ENCODE data around the gene NAB1. TPM values are rescaled to one million over a fixed set of nuclear protein-coding genes. Genes with fewer than 3 reads are reported as not detected.

NAB1 gene
- polyA plus RNA-seq, 1 donor from 2014 or later = 49.8 TPM

- Histone ChIP-seq H4K20me1 (ENCODE audit: insufficient read depth) (no peaks in the 10 kb centered on the region), H3F3A (ENCODE audit: insufficient read depth, low read length, poor library complexity, severe bottlenecking) (no peaks in the 10 kb centered on the region), H3K4me2 (ENCODE audit: low read length) (no peak overlapping the region), H3K9ac (ENCODE audit: low read length) (no peak overlapping the region), H3K36me3 (ENCODE audit: insufficient read depth, low read length) (no peaks in the 10 kb centered on the region), H3K27me3 (ENCODE audit: insufficient read depth, low read depth, low read length) (no peaks in the 10 kb centered on the region), H3K9me3 (ENCODE audit: low read length) (no peaks in the 10 kb centered on the region), H3K27ac (ENCODE audit: low read length) (no peak overlapping the region), H3K79me2 (replicated peaks; ENCODE audit: insufficient read depth, low read length) (no peaks in the 10 kb centered on the region), H2AFZ (ENCODE audit: low read depth, low read length) (no peak overlapping the region), H3K9me2 (ENCODE audit: insufficient read depth, low read length) (no peaks in the 10 kb centered on the region), H3K4me3 (ENCODE audit: low read length) (no peak overlapping the region)
- TF ChIP-seq EZH2 (IDR thresholded peaks at IDR 0.05; ENCODE audit: borderline replicate concordance, insufficient read depth, low read length, poor library complexity, severe bottlenecking) = no peak
- no peak for TF ChIP-seq TAF1 (IDR thresholded peaks at IDR 0.05; ENCODE audit: low read depth)
- TF ChIP-seq RAD21 (conservative IDR thresholded peaks at IDR 0.05) = no peak
- no peak for TF ChIP-seq POLR2AphosphoS5 (IDR thresholded peaks at IDR 0.05)
- no peak for TF ChIP-seq SMC3 (conservative IDR thresholded peaks at IDR 0.05; ENCODE audit: poor library complexity)
- TF ChIP-seq CTCF (IDR thresholded peaks at IDR 0.05; ENCODE audit: poor library complexity, severe bottlenecking) = no peak
- TF ChIP-seq EP300 (conservative IDR thresholded peaks at IDR 0.05; ENCODE audit: poor library complexity, severe bottlenecking) = no peak
- TF ChIP-seq MXI1 (conservative IDR thresholded peaks at IDR 0.05; ENCODE audit: poor library complexity, severe bottlenecking) = no peak
- TF ChIP-seq, protein P1, sequence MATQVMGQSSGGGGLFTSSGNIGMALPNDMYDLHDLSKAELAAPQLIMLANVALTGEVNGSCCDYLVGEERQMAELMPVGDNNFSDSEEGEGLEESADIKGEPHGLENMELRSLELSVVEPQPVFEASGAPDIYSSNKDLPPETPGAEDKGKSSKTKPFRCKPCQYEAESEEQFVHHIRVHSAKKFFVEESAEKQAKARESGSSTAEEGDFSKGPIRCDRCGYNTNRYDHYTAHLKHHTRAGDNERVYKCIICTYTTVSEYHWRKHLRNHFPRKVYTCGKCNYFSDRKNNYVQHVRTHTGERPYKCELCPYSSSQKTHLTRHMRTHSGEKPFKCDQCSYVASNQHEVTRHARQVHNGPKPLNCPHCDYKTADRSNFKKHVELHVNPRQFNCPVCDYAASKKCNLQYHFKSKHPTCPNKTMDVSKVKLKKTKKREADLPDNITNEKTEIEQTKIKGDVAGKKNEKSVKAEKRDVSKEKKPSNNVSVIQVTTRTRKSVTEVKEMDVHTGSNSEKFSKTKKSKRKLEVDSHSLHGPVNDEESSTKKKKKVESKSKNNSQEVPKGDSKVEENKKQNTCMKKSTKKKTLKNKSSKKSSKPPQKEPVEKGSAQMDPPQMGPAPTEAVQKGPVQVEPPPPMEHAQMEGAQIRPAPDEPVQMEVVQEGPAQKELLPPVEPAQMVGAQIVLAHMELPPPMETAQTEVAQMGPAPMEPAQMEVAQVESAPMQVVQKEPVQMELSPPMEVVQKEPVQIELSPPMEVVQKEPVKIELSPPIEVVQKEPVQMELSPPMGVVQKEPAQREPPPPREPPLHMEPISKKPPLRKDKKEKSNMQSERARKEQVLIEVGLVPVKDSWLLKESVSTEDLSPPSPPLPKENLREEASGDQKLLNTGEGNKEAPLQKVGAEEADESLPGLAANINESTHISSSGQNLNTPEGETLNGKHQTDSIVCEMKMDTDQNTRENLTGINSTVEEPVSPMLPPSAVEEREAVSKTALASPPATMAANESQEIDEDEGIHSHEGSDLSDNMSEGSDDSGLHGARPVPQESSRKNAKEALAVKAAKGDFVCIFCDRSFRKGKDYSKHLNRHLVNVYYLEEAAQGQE (IDR thresholded peaks at IDR 0.05; ENCODE audit: borderline replicate concordance) = no peak
These were observed 33.2 kb upstream of the NAB1 start for GRCh38 chr2:190615555-190616200.

GRCh38 chr2:190618030-190618429 is 30.9 kb upstream of the NAB1 start:
- Histone ChIP-seq H3K4me3 (ENCODE audit: low read length) (no peak overlapping the region), H3K27me3 (ENCODE audit: insufficient read depth, low read depth, low read length) (no peaks in the 10 kb centered on the region), H3K9ac (ENCODE audit: low read length) (no peak overlapping the region), H3K4me2 (ENCODE audit: low read length) (no peak overlapping the region), H3K79me2 (replicated peaks; ENCODE audit: insufficient read depth, low read length) (no peaks in the 10 kb centered on the region), H3K9me3 (ENCODE audit: low read length) (no peaks in the 10 kb centered on the region), H4K20me1 (ENCODE audit: insufficient read depth) (no peaks in the 10 kb centered on the region), H3K36me3 (ENCODE audit: insufficient read depth, low read length) (no peaks in the 10 kb centered on the region), H3F3A (ENCODE audit: insufficient read depth, low read length, poor library complexity, severe bottlenecking) (no peaks in the 10 kb centered on the region), H3K27ac (ENCODE audit: low read length) (no peak overlapping the region), H3K9me2 (ENCODE audit: insufficient read depth, low read length) (no peaks in the 10 kb centered on the region), H2AFZ (ENCODE audit: low read depth, low read length) (no peak overlapping the region)
- TF ChIP-seq EP300 (conservative IDR thresholded peaks at IDR 0.05; ENCODE audit: poor library complexity, severe bottlenecking) (no peak), TAF1 (IDR thresholded peaks at IDR 0.05; ENCODE audit: low read depth) (no peak), MXI1 (conservative IDR thresholded peaks at IDR 0.05; ENCODE audit: poor library complexity, severe bottlenecking) (no peak), POLR2AphosphoS5 (IDR thresholded peaks at IDR 0.05) (no peak), CTCF (IDR thresholded peaks at IDR 0.05; ENCODE audit: poor library complexity, severe bottlenecking) (no peak), EZH2 (IDR thresholded peaks at IDR 0.05; ENCODE audit: borderline replicate concordance, insufficient read depth, low read length, poor library complexity, severe bottlenecking) (no peak), SMC3 (conservative IDR thresholded peaks at IDR 0.05; ENCODE audit: poor library complexity) (no peak), RAD21 (conservative IDR thresholded peaks at IDR 0.05) (no peak)
- TF ChIP-seq, protein P1 (IDR thresholded peaks at IDR 0.05; ENCODE audit: borderline replicate concordance) = no peak
